B cell (primary cell): Measurements from ENCODE around the gene GABPB2.

Experiments used
- CTCF ChIP-seq: fragments of 200-600 bp; IDR thresholded peaks from one replicate; pipeline ENCODE4 v1.8.0; 2022; ENCODE audit warnings: antibody characterized with exemption, mild to moderate bottlenecking
- EZH2 ChIP-seq: IDR thresholded peaks from 2 replicates; pipeline ENCODE4 v1.6.1; 2012; ENCODE audit warnings: borderline replicate concordance, low read depth, mild to moderate bottlenecking, moderate library complexity, low read length; ENCODE audit not compliant: insufficient read depth, poor library complexity, severe bottlenecking

GRCh38 chr1:151158326-151158725, 87.8 kb downstream of the GABPB2 start:
- TF ChIP-seq CTCF (no peak), EZH2 (no peak)
